HepG2 (cell line): ENCODE results near the gene BSN. TPM values are rescaled to one million over a fixed set of nuclear protein-coding genes. Genes with fewer than 3 reads are reported as not detected.

Source experiments
- ATAC-seq: fragments of 200-7000 bp; cut with Tn5 transposase; 3 replicates; pipeline ENCODE4 v1.9.1; 2020; ENCODE audit warnings: mild to moderate bottlenecking, moderate library complexity
- BruUV-seq: library from RNA; stranded (reverse); fragments of 400-500 nt; replicated peaks from 2 replicates; lab custom pipeline; 2021; lab: Mats Ljungman, UMichigan
- CTCF ChIA-PET: fragments of 300-600 bp; formaldehyde crosslinking; extraction: SDS; loops from one replicate; lab custom pipeline; 2021; ENCODE audit warnings: low total read pairs, inconsistent platforms, low intra/inter-chr PET ratio; lab: Yijun Ruan, JAX
- POLR2A ChIA-PET: fragments of 350-600 bp; sonication (Branson Sonifier 250); formaldehyde crosslinking; loops from one replicate; lab custom pipeline; 2020; ENCODE audit warnings: antibody characterized with exemption, inconsistent platforms; lab: Yijun Ruan, JAX
- DNase-seq: peaks from one replicate; pipeline ENCODE4 v3.0.0-alpha.2; 2015; ENCODE audit warnings: low spot score
- FAIRE-seq: peaks from 3 replicates; lab custom pipeline; 2011; peaks lifted over from hg19 to GRCh38; lab: Jason Lieb, UNC
- H2AFZ ChIP-seq: one replicate; pipeline ENCODE4 v1.6.1; 2011; ENCODE audit warnings: low read length, inconsistent platforms
- H3K27ac ChIP-seq: fragments of 300-600 bp; 3 replicates; pipeline ENCODE4 v1.8.0; 2011; ENCODE audit warnings: mixed run types, mild to moderate bottlenecking, mixed read lengths, low read length, inconsistent platforms; ENCODE audit not compliant: insufficient read depth; ENCODE audit errors: extremely low read length
- H3K27me3 ChIP-seq, 2 experiments: fragments of 200-600 bp in 1 of 2; 2 replicates in 1 of 2; 3 replicates in 1 of 2; pipeline versions ENCODE4 v1.6.0 to v1.8.0; 2011; ENCODE audit warnings: low read length in 2 of 2, mild to moderate bottlenecking in 2 of 2, moderate library complexity in 2 of 2, inconsistent platforms in 1 of 2; ENCODE audit not compliant: insufficient read depth in 2 of 2, control insufficient read depth in 1 of 2
- H3K36me3 ChIP-seq, 2 experiments: fragments of 200-600 bp in 1 of 2; replicated peaks in 1 of 2; 2 replicates in 1 of 2; 3 replicates in 1 of 2; pipeline versions ENCODE4 v1.5.1 to v1.8.0; 2011; ENCODE audit warnings: low read length in 2 of 2, inconsistent platforms in 1 of 2; ENCODE audit not compliant: insufficient read depth in 2 of 2, control insufficient read depth in 1 of 2
- H3K4me1 ChIP-seq: 2 replicates; pipeline ENCODE4 v1.5.1; 2012; ENCODE audit warnings: low read length, inconsistent platforms; ENCODE audit not compliant: insufficient read depth
- H3K4me2 ChIP-seq: 2 replicates; pipeline ENCODE4 v1.6.0; 2011; ENCODE audit warnings: low read depth, low read length, inconsistent platforms
- H3K4me3 ChIP-seq, 3 experiments: fragments of 200-600 bp in 1 of 3; sonication (generic), shearing (Covaris generic) in 1 of 3; replicated peaks in 1 of 3; 2 replicates each; pipeline ENCODE4 v1.5.1; 2011 to 2016; ENCODE audit warnings: low read length in 3 of 3, inconsistent platforms in 2 of 3, low read depth in 2 of 3, mild to moderate bottlenecking in 2 of 3, control low read depth in 1 of 3, mixed read lengths in 1 of 3; ENCODE audit not compliant: insufficient read depth in 1 of 3
- H3K79me2 ChIP-seq: one replicate; pipeline ENCODE4 v1.6.1; 2011; ENCODE audit warnings: low read length, inconsistent platforms; ENCODE audit not compliant: insufficient read depth
- H3K9ac ChIP-seq: 2 replicates; pipeline ENCODE4 v1.6.0; 2011; ENCODE audit warnings: mild to moderate bottlenecking, low read depth, low read length, inconsistent platforms; ENCODE audit not compliant: insufficient read depth
- H3K9me3 ChIP-seq: 2 replicates; pipeline ENCODE4 v1.5.1; 2012; ENCODE audit warnings: mild to moderate bottlenecking, low read length
- H4K20me1 ChIP-seq: 2 replicates; pipeline ENCODE4 v1.6.0; 2011; ENCODE audit warnings: inconsistent platforms, mild to moderate bottlenecking, low read length, moderate library complexity; ENCODE audit not compliant: insufficient read depth
- BORCS8-MEF2B ChIP-seq: sonication (generic); formaldehyde crosslinking; IDR thresholded peaks from 2 replicates; pipeline ENCODE4 v1.8.0; 2022; ENCODE audit warnings: mild to moderate bottlenecking, missing genetic modification reagents
- EP300 ChIP-seq, 3 experiments: sonication (generic) in 1 of 3; formaldehyde crosslinking in 1 of 3; IDR thresholded peaks; 2 replicates each; pipeline versions ENCODE4 v1.5.1 to v1.6.1; 2011 to 2020; ENCODE audit warnings: low read depth in 2 of 3, low read length in 2 of 3, borderline replicate concordance in 1 of 3, improper control_type of control experiment in 1 of 3, mild to moderate bottlenecking in 1 of 3, missing genetic modification reagents in 1 of 3, moderate library complexity in 1 of 3
- HOXA5 ChIP-seq: sonication (generic); formaldehyde crosslinking; IDR thresholded peaks from 2 replicates; pipeline ENCODE4 v1.4.0; 2020; ENCODE audit warnings: missing genetic modification reagents
- KDM5A ChIP-seq: fragments of 200-600 bp; sonication (generic); IDR thresholded peaks from 2 replicates; pipeline ENCODE4 v1.7.0; 2018; ENCODE audit warnings: antibody characterized with exemption, mild to moderate bottlenecking, low read length, borderline replicate concordance
- MAFK ChIP-seq, 2 experiments: IDR thresholded peaks in 1 of 2; conservative IDR thresholded peaks in 1 of 2; 2 replicates each; pipeline ENCODE4 v1.6.1; 2011; ENCODE audit warnings: improper control_type of control experiment in 2 of 2, low read length in 2 of 2
- NFE2L1 ChIP-seq: sonication (generic); formaldehyde crosslinking; IDR thresholded peaks from 2 replicates; pipeline ENCODE4 v1.4.0; 2020; ENCODE audit warnings: missing genetic modification reagents, mild to moderate bottlenecking, borderline replicate concordance
- SMARCE1 ChIP-seq: fragments of 450-650 bp; IDR thresholded peaks from 2 replicates; pipeline ENCODE4 v1.6.1; 2017; ENCODE audit warnings: borderline replicate concordance
- TSC22D2 ChIP-seq: sonication (generic); formaldehyde crosslinking; IDR thresholded peaks from 2 replicates; pipeline ENCODE4 v1.5.1; 2020; ENCODE audit warnings: missing genetic modification reagents, mild to moderate bottlenecking, borderline replicate concordance
- ZNF556 ChIP-seq: sonication (generic); formaldehyde crosslinking; IDR thresholded peaks from 2 replicates; pipeline ENCODE4 v1.4.0; 2020; ENCODE audit warnings: mild to moderate bottlenecking, missing genetic modification reagents, borderline replicate concordance
- ZNF629 ChIP-seq: sonication (generic); formaldehyde crosslinking; conservative IDR thresholded peaks from 2 replicates; pipeline ENCODE4 v1.5.0; 2020; ENCODE audit warnings: missing genetic modification reagents
- WGBS: methylation state at CpG from one replicate; pipeline ENCODE4 v1.1.6; 2017; ENCODE audit warnings: low lambda C conversion rate; 5-methylcytosine and 5-hydroxymethylcytosine counted together
- in situ Hi-C: cut with HindIII; loops from 2 replicates; pipeline ENCODE4 v1.10.0; 2017; ENCODE audit warnings: low pct_unique_long_range_greater_than_20kb; ENCODE audit not compliant: extremely low pct_ligation_motif_present
- intact Hi-C: fragments of 100-400 bp; cut with micrococcal nuclease; formaldehyde crosslinking; loops from one replicate; pipeline ENCODE4 v1.10.0; 2022; ENCODE audit not compliant: unreplicated experiment
- polyA plus RNA-seq, 8 experiments: library from polyadenylated mRNA; depleted of rRNA in 3 of 8; stranded (reverse) in 7 of 8; unstranded in 1 of 8; fragments of >200 nt; fragmentation: Illumina TruSeq in 4 of 8; extraction: Trizol in 4 of 8; gene quantifications; 2 replicates each; pipeline versions ENCODE4 v1.2.1 to v1.2.3, GENCODE V29; 2011 to 2016; ENCODE audit warnings: low read depth in 4 of 8, missing spikeins in 1 of 8, mixed read lengths in 1 of 8; ENCODE audit not compliant: insufficient read depth in 1 of 8
- total RNA-seq, 5 experiments: library from RNA; depleted of rRNA; stranded (reverse); fragments of >200 nt; fragmentation: Illumina TruSeq; extraction: Trizol; gene quantifications; 2 replicates each; pipeline ENCODE4 v1.2.3, GENCODE V29; 2016; ENCODE audit warnings: low read depth in 1 of 5
- TF ChIP-seq, protein P1 (sequence below): IDR thresholded peaks from 2 replicates; pipeline ENCODE4 v1.6.1; 2016; ENCODE audit warnings: missing compliant biosample characterization, missing genetic modification reagents, borderline replicate concordance
- TF ChIP-seq, protein P2 (sequence below): fragments of 450-650 bp; IDR thresholded peaks from 2 replicates; pipeline ENCODE4 v1.6.1; 2017; ENCODE audit warnings: mild to moderate bottlenecking
- TF ChIP-seq, protein P3 (sequence below): sonication (generic); formaldehyde crosslinking; IDR thresholded peaks from 2 replicates; pipeline ENCODE4 v1.4.0; 2020; ENCODE audit warnings: missing genetic modification reagents

The BSN gene
- total and polyA plus RNA-seq, 2 of the 13 experiments (the other 11 are each of a cell fraction or from before 2014, with no cell fraction given): 0.42 to 0.86 TPM

DNA sequence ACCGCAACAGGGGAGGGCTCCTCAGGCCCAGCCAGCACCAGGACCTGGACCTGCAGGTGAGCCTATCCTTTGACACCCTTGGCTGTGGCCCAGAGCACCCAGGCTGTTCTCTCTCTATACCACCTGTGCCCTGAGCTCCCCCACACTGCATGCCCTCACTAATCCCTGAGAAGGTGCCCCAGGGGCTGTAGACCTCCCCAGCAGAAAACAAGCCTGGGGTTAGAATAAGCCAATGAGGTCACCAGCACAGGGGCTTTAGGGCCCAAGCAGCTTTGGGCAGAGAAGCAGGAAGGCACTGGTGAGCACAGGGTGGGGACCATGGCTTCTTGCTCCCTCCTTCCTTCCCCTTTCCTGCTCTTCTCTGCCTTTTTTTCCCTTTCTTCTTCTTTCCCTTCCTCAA, 109.6 kb downstream of the BSN start:
- Histone ChIP-seq H3K79me2 (no peaks in the 10 kb centered on the region), H3K27me3 (no peaks in the 10 kb centered on the region), H3K9me3 (no peaks in the 10 kb centered on the region), H4K20me1 (no peaks in the 10 kb centered on the region), H3K27ac (no peak overlapping the region), H3K4me1 (peaks cover 52% of the 10 kb centered on the region), H3K9ac (no peak overlapping the region), H3K4me3 (no peak overlapping the region), H3K36me3 (no peaks in the 10 kb centered on the region), H2AFZ (no peak overlapping the region), H3K4me2 (no peak overlapping the region)
- in situ Hi-C loops (no loop called here), intact Hi-C loops (no loop called here)
- ATAC-seq (no peak), DNase-seq (no peak), FAIRE-seq (no peak)
- BruUV-seq: no TSS peak
- ChIA-PET POLR2A (no interaction called here), CTCF (no interaction called here)
- no peak for TF ChIP-seq ZNF629 (CRISPR knock-in tag)
- WGBS: no CpG with 5 or more reads among the region's 1 CpG

DNA sequence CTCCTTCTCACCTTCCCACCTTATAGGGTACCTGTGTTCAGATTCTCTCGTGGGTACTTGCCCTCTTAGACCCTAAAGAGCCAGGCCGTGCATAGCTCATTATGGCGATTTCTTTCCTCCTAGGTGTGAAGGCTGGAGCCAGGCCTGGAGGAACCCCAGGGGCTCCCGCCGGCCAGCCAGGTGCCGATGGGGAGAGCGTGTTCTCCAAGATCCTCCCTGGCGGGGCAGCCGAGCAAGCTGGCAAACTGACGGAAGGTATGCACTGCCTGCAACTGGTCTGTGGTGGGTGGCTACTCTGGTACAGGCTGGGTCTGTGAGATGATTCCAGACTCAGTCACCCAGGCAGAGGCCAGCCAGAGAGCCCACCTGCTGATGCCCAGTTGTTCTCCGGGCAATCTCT, 110.0 kb downstream of the BSN start:
- CTCF ChIA-PET: no interaction called here
- TF ChIP-seq, protein P1, sequence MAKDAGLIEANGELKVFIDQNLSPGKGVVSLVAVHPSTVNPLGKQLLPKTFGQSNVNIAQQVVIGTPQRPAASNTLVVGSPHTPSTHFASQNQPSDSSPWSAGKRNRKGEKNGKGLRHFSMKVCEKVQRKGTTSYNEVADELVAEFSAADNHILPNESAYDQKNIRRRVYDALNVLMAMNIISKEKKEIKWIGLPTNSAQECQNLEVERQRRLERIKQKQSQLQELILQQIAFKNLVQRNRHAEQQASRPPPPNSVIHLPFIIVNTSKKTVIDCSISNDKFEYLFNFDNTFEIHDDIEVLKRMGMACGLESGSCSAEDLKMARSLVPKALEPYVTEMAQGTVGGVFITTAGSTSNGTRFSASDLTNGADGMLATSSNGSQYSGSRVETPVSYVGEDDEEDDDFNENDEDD: no peak
- TF ChIP-seq SMARCE1: no peak
- TF ChIP-seq, protein P2, sequence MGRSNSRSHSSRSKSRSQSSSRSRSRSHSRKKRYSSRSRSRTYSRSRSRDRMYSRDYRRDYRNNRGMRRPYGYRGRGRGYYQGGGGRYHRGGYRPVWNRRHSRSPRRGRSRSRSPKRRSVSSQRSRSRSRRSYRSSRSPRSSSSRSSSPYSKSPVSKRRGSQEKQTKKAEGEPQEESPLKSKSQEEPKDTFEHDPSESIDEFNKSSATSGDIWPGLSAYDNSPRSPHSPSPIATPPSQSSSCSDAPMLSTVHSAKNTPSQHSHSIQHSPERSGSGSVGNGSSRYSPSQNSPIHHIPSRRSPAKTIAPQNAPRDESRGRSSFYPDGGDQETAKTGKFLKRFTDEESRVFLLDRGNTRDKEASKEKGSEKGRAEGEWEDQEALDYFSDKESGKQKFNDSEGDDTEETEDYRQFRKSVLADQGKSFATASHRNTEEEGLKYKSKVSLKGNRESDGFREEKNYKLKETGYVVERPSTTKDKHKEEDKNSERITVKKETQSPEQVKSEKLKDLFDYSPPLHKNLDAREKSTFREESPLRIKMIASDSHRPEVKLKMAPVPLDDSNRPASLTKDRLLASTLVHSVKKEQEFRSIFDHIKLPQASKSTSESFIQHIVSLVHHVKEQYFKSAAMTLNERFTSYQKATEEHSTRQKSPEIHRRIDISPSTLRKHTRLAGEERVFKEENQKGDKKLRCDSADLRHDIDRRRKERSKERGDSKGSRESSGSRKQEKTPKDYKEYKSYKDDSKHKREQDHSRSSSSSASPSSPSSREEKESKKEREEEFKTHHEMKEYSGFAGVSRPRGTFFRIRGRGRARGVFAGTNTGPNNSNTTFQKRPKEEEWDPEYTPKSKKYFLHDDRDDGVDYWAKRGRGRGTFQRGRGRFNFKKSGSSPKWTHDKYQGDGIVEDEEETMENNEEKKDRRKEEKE: no peak
- TF ChIP-seq ZNF556 (CRISPR knock-in tag): no peak
- no peak for TF ChIP-seq EP300 (IDR thresholded peaks at IDR 0.05; ENCODE audit: low read depth in 2 of 2, low read length in 2 of 2)
- TF ChIP-seq EP300 (CRISPR knock-in tag; IDR thresholded peaks at IDR 0.05; ENCODE audit: borderline replicate concordance): no peak
- TF ChIP-seq HOXA5 (CRISPR knock-in tag): no peak
- no peak for TF ChIP-seq KDM5A
- no peak for TF ChIP-seq TSC22D2
- TF ChIP-seq BORCS8-MEF2B (CRISPR knock-in tag): no peak
- TF ChIP-seq MAFK (conservative IDR thresholded peaks at IDR 0.05 in 1 of 2, IDR thresholded peaks at IDR 0.05 in 1 of 2; ENCODE audit: low read length in 2 of 2): no peak
- TF ChIP-seq, protein P3, sequence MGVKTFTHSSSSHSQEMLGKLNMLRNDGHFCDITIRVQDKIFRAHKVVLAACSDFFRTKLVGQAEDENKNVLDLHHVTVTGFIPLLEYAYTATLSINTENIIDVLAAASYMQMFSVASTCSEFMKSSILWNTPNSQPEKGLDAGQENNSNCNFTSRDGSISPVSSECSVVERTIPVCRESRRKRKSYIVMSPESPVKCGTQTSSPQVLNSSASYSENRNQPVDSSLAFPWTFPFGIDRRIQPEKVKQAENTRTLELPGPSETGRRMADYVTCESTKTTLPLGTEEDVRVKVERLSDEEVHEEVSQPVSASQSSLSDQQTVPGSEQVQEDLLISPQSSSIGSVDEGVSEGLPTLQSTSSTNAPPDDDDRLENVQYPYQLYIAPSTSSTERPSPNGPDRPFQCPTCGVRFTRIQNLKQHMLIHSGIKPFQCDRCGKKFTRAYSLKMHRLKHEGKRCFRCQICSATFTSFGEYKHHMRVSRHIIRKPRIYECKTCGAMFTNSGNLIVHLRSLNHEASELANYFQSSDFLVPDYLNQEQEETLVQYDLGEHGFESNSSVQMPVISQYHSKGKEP (CRISPR knock-in tag): no peak
- TF ChIP-seq NFE2L1 (CRISPR knock-in tag): no peak

More for the DNA sequence above, 110.0 kb downstream of the BSN start:
- Histone ChIP-seq H3K4me3 (no peak overlapping the region), H2AFZ (no peak overlapping the region), H3K4me1 (peaks cover 55% of the 10 kb centered on the region), H3K9me3 (no peaks in the 10 kb centered on the region), H3K9ac (no peak overlapping the region), H3K4me2 (no peak overlapping the region), H3K36me3 (no peaks in the 10 kb centered on the region), H4K20me1 (no peaks in the 10 kb centered on the region), H3K79me2 (no peaks in the 10 kb centered on the region), H3K27me3 (no peaks in the 10 kb centered on the region), H3K27ac (peak overlapping the region; percentile 74)
- DNase-seq (no peak), FAIRE-seq (no peak), ATAC-seq (no peak)
- POLR2A ChIA-PET: no interaction called here
- no TSS peak for BruUV-seq
- intact Hi-C loops: no loop called here
- WGBS: 88% methylated on average over 10 of the region's 11 CpGs
- in situ Hi-C loops: no loop called here
